ENCODE results near the gene CPSF3. TPM values are rescaled to one million over a fixed set of nuclear protein-coding genes. Genes with fewer than 3 reads are reported as not detected.

The CPSF3 gene
- total and polyA plus RNA-seq, 2 of the 13 experiments (the other 11 are each of a cell fraction or from before 2014, with no cell fraction given) = 19.8 to 93.0 TPM

DNA sequence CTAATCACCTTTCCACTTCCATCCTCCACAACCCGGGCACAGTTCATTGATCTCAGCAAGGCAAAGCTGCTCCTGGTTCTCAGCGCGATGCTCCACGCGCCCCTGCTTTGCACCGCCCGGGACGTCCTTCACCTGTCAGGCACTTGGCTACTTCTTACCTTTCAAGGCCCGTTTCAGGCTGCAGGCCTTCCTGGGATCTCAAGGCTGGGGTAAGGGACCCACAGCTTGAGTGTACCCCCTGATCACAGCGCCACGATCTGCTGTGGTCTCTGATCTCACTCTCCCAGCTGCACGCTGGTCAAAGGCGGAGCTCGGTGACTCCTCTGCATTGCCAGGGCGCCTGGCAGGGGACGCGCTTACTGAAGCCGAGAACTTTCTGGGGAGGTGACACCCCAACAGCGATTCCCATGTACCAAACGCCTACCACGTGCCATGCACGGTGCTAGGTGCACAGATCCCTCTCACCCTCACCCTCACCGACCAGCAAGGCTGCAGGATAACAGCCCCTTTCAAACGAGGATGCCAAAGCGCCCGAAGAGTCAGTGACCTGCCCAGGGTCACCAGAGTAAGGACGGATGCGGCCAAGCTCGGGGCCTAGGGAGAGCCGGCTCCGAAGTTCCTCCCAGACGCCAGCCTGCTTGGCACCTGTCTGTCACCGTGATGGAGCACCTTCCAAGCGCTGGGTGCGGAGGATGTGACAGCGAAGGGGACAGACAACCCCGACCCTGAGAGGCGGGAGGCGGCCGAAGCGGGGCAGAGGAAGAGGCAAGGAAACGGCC is 944 bp upstream of the CPSF3 start (continued):
- TF ChIP-seq ZNF766 (CRISPR knock-in tag; IDR thresholded peaks at IDR 0.05; ENCODE audit: borderline replicate concordance) (no peak), CCAR2 (optimal IDR thresholded peaks at IDR 0.05; ENCODE audit: low read depth, low read length) (no peak), HOXD1 (CRISPR knock-in tag; IDR thresholded peaks at IDR 0.05) (peak; percentile 98), ZNF407 (CRISPR knock-in tag; IDR thresholded peaks at IDR 0.05; ENCODE audit: not compliant biosample characterization) (no peak), ZFP36L1 (CRISPR knock-in tag; IDR thresholded peaks at IDR 0.05) (no peak), TAF15 (IDR thresholded peaks at IDR 0.05; ENCODE audit: low read depth, low read length, poor library complexity, severe bottlenecking) (no peak), ZNF24 (IDR thresholded peaks at IDR 0.05) (no peak), ZNF431 (CRISPR knock-in tag; IDR thresholded peaks at IDR 0.05; ENCODE audit: borderline replicate concordance, low read depth) (peak; percentile 20; the same call in 1 of the 2 replicates), SMARCE1 (IDR thresholded peaks at IDR 0.05; ENCODE audit: borderline replicate concordance) (no peak), ATF2 (CRISPR knock-in tag; IDR thresholded peaks at IDR 0.05) (no peak), AHR (CRISPR knock-in tag; IDR thresholded peaks at IDR 0.05) (peak; percentile 83; the same call in 1 of the 2 replicates), YY1 (IDR thresholded peaks at IDR 0.05; ENCODE audit: insufficient read depth, insufficient replicate concordance, low read depth, low read length) (no peak)
- TF ChIP-seq, protein P1, sequence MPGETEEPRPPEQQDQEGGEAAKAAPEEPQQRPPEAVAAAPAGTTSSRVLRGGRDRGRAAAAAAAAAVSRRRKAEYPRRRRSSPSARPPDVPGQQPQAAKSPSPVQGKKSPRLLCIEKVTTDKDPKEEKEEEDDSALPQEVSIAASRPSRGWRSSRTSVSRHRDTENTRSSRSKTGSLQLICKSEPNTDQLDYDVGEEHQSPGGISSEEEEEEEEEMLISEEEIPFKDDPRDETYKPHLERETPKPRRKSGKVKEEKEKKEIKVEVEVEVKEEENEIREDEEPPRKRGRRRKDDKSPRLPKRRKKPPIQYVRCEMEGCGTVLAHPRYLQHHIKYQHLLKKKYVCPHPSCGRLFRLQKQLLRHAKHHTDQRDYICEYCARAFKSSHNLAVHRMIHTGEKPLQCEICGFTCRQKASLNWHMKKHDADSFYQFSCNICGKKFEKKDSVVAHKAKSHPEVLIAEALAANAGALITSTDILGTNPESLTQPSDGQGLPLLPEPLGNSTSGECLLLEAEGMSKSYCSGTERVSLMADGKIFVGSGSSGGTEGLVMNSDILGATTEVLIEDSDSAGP (CRISPR knock-in tag; IDR thresholded peaks at IDR 0.05; ENCODE audit: borderline replicate concordance) = no peak; the same call in 1 of the 2 replicates
